NCI-H82 treated with DMSO at 0.1 percent for 48 hours (cell line): ENCODE results near the gene URAD.
"Not testable (repeated sequence)": the region's sequence is repeated elsewhere in the genome, so short reads cannot be mapped to it uniquely, and the experiment has no call there.

Source experiments
- DNase-seq: peaks from one replicate; lab custom pipeline; 2025; ENCODE audit not compliant: unreplicated experiment; lab: John Stamatoyannopoulos, UW

The URAD gene

GRCh38 chr13:27971776-27972477 is 16.6 kb downstream of the URAD start:
- DNase-seq: no peak

DNA sequence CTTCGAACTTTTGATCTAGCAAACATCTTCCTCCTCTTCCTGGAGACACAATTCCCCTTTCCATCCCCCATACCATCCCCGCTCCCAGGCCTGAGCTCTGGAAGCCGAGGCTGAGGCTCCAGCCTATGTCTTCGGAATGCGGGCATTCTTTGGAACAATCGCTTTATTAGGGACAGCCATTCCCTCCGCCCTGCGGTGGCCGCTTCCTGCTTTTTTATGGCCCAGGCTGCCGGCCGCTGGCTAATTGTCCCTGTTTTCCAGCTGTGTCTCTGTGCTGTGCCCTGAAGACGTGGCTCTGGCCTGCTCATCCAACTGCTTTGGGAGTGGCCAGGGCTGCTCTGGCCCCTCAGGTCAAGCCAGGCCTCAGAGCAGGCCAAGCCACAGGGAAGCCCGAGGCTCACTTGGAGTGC is 17.3 kb downstream of the URAD start:
- DNase-seq: no peak

DNA sequence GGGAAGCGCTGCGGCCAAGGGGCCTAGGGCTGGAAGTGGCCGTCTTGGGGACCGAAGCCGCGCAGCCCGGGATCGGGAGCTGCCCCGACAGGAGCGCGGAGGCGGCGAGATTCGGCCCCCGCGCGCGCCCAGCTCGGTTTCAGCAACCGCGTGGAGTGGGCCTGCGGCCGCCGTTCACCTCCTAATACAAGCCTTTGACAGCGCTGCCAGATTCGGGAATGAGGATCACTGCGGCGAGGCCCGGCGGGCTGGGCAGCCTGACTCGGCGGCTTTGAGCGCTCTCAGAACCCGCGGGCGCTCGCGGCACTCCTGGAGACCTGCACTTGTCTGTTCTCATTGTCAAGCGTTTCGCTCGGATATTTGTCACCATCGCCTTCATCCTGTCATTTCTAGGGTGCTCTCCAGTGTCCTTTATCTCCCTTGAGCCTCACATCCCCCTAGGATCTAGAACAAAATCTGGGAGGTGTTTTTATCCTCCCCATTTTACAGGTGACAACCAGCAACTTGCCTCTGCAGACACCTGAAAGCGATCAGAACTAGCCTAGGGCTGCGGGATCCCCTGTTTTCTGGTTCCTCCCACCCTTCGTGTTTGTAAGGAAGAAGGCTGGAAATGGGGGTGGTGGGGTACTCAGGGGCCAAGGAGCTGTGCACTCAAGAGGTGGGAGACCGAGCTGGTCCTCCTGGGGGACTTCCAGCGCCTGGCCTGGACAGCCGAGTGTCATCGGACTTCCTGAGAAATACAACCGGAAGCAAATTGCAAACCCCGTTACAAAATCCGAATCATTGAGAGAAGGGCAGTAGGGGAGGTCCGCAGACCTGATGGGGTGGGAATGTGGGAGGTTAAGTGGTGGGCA is 17.9 kb downstream of the URAD start:
- DNase-seq: no peak

DNA sequence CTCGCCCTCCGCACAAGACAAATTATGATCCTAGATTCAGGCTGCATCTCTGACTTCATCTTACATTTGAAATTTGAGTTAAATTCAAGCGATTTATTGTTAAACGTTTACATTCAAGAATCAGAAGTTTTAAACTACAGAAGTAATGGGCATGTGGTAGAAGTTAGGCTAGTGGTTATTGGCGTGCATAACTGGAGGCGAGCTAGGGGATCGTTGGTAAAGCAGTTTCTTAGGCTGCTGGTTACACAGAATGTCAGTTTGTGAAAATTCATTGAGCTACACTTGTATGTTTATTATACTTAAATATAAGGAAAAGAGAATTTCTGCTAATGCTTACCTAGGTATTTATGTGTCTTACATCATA is 18.6 kb downstream of the URAD start:
- DNase-seq: no peak

GRCh38 chr13:27969082-27969865 is 19.2 kb downstream of the URAD start, which contains the start of gene CDX2:
Gene CDX2 (minus strand): TSS chr13:27969315. CDS start chr13:27969006, 309 bp downstream.
- no peak for DNase-seq

- DNase-seq: no peak
Observed at GRCh38 chr13:27968316-27969081, 20.0 kb downstream of the URAD start.

- DNase-seq: no peak
Observed at GRCh38 chr13:27967736-27968315, 20.7 kb downstream of the URAD start.

- no peak for DNase-seq
Observed at GRCh38 chr13:27967203-27967735, 21.2 kb downstream of the URAD start.

- DNase-seq: no peak
Observed at GRCh38 chr13:27966641-27967202, 21.8 kb downstream of the URAD start.

DNA sequence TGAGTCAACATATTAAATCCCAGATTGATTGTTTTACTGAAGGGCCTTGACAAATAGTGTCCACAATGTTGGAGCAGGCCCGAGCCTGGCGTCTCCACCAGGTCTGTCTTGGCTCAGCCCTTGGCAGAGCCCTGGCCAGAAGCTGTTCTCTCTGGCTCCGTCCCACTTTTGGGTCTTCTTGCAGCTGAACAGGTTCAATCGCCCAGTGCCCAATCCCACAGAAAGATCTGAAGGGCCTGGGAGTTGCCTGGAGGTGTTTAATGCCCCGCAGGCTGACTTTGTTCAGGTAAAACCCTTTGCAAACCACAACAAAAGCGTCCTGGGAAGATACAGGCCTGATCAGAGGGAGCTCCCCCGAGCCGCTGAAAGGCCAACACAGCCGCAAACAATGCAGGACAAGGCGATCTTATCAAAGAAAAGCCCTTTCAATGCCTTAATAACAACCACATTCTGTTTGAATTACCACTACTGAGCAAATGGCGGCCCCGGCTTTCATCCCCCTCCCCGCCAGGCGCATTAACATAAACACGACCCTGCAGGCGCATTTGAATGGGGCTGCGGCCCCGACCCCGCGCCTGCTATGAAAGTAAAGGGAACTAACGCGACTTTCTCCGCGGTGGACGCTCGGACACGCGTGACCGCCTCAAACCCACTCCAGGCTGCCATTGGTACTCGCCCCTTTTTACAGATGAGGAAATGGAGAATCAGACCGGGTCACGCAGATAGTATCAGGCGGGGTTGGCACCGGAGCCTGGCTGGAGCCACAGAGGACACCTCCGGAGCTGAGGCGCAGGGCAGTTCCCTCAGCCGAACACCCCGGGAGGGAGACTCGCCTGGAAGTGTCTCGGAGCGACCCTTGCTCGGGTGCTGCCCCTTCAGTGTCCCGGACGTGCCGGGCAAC is 22.5 kb downstream of the URAD start:
- no peak for DNase-seq

DNA sequence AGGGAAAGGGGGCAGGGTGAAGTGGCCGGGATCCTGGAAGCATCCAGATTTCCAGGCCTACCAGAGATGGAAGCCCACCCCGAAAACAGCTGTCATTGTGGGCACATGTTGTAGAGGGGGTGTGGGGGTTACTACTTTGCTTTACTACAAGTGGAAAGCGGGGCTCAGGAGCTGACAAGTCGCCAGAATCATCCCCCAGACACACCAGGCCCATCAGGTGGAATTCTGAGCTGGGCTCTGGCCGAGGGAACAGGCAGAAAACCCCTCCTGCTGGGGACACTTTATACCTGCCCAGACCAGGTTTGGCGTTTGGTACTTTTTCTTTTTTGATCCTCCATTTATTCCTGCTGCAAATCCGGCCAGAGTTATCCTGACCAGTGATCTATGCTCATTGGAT is 23.2 kb downstream of the URAD start:
- DNase-seq: no peak

DNA sequence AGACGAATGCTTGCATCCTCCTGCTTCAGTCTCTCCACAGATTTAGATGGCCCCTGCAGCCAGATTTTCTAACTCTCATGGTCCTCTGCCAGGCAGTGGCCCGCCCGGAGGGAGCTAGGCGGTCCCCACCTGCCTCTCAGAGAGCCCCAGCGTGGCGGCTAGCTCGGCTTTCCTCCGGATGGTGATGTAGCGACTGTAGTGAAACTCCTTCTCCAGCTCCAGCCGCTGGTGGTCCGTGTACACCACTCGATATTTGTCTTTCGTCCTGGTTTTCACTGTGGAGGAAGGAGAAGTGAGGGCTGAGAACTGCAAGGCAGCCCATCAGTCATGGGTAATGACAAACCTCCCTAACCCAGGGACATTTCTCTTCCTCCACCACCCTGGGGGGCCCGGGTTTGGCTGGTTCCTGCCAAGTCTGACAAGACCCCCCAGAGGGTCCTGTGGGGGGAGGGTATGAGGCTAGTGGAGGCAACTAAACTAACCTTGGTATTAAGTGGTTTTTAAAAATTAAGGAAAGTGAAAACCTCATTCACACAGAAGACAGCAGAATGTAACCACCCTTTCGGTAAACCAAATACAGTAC is 23.7 kb downstream of the URAD start:
- no peak for DNase-seq

- DNase-seq: not testable (repeated sequence)
Observed at GRCh38 chr13:27964206-27964605, 24.3 kb downstream of the URAD start.

- no peak for DNase-seq
Observed at GRCh38 chr13:27963491-27963890, 25.0 kb downstream of the URAD start.

DNA sequence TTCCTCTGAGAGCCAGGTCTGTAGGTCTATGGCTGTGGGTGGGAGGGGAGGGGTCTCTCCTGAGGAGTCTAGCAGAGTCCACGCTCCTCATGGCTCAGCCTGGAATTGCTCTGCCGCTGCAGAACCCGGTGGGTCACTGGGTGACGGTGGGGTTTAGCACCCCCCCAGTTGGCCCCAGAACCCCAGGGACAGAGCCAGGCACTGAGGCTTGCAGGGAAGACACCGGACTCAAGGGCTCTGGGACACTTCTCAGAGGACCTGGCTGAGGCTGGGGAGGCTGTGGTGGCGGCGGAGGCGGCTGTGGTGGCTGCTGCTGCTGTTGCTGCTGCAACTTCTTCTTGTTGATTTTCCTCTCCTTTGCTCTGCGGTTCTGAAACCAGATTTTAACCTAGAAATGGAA is 25.5 kb downstream of the URAD start:
- no peak for DNase-seq

DNA sequence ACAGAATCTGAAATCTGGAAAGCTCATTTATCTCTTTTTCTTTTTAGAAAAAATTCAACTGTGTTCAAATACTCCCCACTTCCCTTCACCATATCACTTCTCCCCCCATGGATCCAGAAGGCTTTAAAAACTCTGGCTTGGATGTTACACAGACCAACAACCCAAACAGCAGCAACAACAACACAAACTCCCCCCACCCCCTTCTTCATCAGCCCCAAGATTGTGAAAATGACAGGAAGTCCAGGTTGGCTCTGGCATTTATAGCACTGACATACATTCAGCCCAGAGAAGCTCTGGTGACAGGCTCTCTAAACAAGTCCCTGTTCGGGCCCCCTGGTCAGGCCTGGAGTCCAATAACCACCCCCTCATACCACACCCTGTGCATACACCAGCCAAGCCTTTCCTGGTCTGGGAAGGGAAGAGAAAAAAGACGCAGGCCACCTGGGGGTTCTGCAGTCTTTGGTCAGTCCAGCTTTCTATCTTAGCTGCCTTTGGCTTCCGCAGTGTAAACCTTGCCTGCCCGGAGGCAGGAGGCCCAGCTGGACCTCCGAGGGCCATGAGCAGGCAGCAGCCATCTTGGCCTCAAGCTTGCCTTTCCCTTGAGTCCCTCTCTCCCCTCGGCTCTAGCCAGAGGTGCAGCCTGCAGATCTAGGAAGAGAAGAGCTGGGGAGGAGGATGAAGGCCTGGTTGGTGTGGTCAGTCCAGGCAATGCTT is 26.2 kb downstream of the URAD start:
- DNase-seq: no peak

GRCh38 chr13:27961227-27962085 is 27.0 kb downstream of the URAD start:
- DNase-seq: no peak
